ENCODE results near the gene NBEAL2. TPM values are rescaled to one million over a fixed set of nuclear protein-coding genes. Genes with fewer than 3 reads are reported as not detected.
A peak's percentile ranks its signal among the peaks of the same experiment; 100 is the strongest.

Gene NBEAL2, protein sequence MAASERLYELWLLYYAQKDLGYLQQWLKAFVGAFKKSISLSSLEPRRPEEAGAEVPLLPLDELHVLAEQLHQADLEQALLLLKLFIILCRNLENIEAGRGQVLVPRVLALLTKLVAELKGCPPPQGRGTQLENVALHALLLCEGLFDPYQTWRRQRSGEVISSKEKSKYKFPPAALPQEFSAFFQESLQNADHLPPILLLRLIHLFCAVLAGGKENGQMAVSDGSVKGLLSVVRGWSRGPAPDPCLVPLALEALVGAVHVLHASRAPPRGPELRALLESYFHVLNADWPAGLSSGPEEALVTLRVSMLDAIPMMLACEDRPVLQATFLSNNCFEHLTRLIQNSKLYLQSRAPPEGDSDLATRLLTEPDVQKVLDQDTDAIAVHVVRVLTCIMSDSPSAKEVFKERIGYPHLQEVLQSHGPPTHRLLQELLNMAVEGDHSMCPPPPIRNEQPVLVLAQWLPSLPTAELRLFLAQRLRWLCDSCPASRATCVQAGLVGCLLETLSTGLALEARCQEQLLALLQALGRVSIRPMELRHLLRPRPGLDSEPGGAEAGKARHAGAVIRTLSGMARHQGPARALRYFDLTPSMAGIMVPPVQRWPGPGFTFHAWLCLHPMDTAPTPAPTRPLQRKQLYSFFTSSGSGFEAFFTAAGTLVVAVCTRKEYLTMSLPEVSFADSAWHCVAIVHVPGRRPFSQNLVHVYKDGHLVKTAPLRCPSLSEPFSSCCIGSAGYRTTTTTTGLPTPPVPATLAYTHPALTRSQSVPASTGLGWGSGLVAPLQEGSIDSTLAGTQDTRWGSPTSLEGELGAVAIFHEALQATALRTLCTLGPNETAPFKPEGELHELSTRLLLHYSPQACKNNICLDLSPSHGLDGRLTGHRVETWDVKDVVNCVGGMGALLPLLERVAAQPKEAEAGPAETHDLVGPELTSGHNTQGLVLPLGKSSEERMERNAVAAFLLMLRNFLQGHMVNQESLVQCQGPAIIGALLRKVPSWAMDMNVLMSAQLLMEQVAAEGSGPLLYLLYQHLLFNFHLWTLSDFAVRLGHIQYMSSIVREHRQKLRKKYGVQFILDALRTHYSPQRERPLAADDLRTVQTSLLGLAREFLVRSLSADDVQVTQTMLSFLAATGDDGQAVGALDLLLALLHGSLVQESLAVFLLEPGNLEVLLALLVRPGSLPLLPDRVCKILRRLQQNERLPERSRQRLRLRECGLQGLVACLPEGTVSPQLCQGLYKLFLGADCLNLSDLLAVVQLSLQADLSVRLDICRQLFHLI (N-terminal part only)
- total RNA-seq (10 to 100 TPM; 40.2 to 44.8 TPM), polyA plus RNA-seq (ENCODE audit: insufficient read depth, low read depth, low replicate concordance) (16.2 TPM)
- long read RNA-seq, donor 1, partial matches to known transcripts, result 0 of 1 reads
- long read RNA-seq, donor 1, other reads (novel, unspliced or antisense), result 0 of 1 reads
- long read RNA-seq, donor 2, result 0 reads

GRCh38 chr3:46978985-46979944, at the start of gene NBEAL2:
Gene NBEAL2, plus strand, starts transcription at chr3:46979666. Its CDS starts 196 bp downstream, at chr3:46979862.
- peak within 1 kb of the TSS; percentile 60 to 69 for H3K27ac ChIP-seq
- H3K4me3 ChIP-seq, result peak within 1 kb of the TSS; percentile 66 to 69
- TF ChIP-seq POLR2A (IDR thresholded peaks at IDR 0.05) (no peak), CTCF (IDR thresholded peaks at IDR 0.05) (no peak)
- intact Hi-C loops (cut with DNase I; ENCODE audit: low total_unique reads), result no loop called here
- peaks cover 13% of the 10 kb centered on the region for H3K4me1 ChIP-seq
- peak; percentile 95 for DNase-seq
- 1 to 4% methylated on average over 14 to 54 of the region's 73 CpGs for WGBS, 2 donors
- no peaks in the 10 kb centered on the region for H3K36me3 ChIP-seq (ENCODE audit: low read depth, missing control alignments)
- H3K9me3 ChIP-seq, result no peaks in the 10 kb centered on the region
- H3K27me3 ChIP-seq, result no peaks in the 10 kb centered on the region

DNA sequence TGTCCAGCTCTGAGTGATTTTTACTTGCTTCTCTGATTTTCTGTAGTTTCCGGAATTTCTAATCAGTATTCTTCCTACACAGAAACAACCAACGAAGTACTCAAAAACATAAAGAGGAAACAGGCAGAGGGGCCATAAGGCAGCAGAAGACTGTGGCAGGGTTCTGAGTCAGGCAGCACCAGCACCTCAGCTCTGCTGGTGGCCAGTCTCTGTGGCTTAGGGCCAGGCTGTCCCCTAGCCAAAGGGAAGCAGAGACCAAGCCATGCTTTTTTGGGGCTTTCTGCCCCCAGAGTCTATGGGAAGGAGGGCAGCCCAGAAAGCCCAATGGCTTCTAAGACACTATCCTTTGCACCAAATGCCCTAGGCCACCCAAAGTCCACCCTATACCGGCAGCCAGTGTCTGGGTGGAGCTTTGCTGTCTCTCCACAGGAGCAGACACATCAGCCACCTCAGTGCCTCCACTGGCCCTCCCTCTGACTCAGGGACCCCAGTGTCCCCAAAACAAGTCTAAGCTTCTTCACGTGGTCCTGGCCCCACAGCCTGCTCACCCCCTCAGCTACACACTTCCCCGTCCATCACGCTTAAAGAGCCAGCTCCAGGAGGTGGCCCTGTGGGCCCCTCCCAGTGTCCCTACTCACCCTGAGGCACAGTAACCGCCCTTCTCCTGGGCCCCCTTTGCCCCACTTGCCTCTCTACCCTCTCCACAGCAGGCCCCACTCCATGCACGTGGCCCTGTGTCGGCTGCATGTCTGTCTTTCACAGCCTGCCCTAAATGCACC, 49.1 kb upstream of the NBEAL2 start:
- peak overlapping the region; percentile 32 to 47 for H3K27ac ChIP-seq
- intact Hi-C loops (cut with DNase I; ENCODE audit: low total_unique reads), result no loop called here
- no peak for TF ChIP-seq CTCF (IDR thresholded peaks at IDR 0.05)
- no peak for TF ChIP-seq POLR2A (IDR thresholded peaks at IDR 0.05)
- H3K4me1 ChIP-seq, result peaks cover 59% of the 10 kb centered on the region
- H3K4me3 ChIP-seq, result no peak overlapping the region
- 83 to 88% methylated on average over 8 to 9 of the region's 9 CpGs for WGBS, 2 donors
- H3K9me3 ChIP-seq, result no peaks in the 10 kb centered on the region
- DNase-seq, result no peak
- no peaks in the 10 kb centered on the region for H3K27me3 ChIP-seq
- no peaks in the 10 kb centered on the region for H3K36me3 ChIP-seq (ENCODE audit: low read depth, missing control alignments)

DNA sequence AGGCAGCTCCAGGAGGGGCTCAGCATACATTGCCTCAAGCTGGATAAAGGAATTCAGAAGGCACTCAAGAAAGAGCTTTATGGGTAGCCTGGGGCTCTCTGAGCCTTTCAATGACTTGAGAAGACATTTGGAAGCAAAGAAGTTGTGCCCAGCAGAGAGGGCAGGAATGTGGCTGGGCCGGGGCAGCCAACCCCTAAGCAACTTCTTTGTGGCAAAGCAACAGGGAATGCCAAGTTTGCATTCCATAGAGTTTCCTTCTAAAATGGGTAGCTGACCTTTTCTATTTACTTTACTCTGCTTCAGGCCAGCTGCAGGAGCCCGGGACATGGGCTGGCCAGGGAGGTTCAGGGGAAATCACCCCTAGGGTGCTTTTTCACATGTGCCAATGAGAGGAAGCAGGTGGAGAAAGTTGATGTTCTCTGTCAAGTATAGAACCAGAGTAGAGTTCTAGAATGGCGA, 48.5 kb upstream of the NBEAL2 start:
- WGBS, 2 donors, result 76 to 79% methylated on average over 3 of the region's 3 CpGs

More for the DNA sequence above, 48.5 kb upstream of the NBEAL2 start:
- Histone ChIP-seq H3K27ac (peak overlapping the region; percentile 32 to 38), H3K36me3 (ENCODE audit: low read depth, missing control alignments) (no peaks in the 10 kb centered on the region), H3K9me3 (no peaks in the 10 kb centered on the region), H3K27me3 (no peaks in the 10 kb centered on the region), H3K4me1 (peaks cover 60% of the 10 kb centered on the region), H3K4me3 (no peak overlapping the region)
- no peak for TF ChIP-seq CTCF (IDR thresholded peaks at IDR 0.05)
- no peak for TF ChIP-seq POLR2A (IDR thresholded peaks at IDR 0.05)
- intact Hi-C loops (cut with DNase I; ENCODE audit: low total_unique reads), result no loop called here
- no peak for DNase-seq

All from testis (tissue), 5 donors.